HG03521 (cell line): ENCODE results near the gene ATG9A.
A peak's percentile ranks its signal among the peaks of the same experiment; 100 is the strongest.

Experiments
- ATAC-seq: cut with Tn5 transposase; IDR thresholded peaks from one replicate; pipeline ENCODE4 v1.9.1; 2021; ENCODE audit warnings: mild to moderate bottlenecking, moderate library complexity; ENCODE audit not compliant: unreplicated experiment

Gene ATG9A

DNA sequence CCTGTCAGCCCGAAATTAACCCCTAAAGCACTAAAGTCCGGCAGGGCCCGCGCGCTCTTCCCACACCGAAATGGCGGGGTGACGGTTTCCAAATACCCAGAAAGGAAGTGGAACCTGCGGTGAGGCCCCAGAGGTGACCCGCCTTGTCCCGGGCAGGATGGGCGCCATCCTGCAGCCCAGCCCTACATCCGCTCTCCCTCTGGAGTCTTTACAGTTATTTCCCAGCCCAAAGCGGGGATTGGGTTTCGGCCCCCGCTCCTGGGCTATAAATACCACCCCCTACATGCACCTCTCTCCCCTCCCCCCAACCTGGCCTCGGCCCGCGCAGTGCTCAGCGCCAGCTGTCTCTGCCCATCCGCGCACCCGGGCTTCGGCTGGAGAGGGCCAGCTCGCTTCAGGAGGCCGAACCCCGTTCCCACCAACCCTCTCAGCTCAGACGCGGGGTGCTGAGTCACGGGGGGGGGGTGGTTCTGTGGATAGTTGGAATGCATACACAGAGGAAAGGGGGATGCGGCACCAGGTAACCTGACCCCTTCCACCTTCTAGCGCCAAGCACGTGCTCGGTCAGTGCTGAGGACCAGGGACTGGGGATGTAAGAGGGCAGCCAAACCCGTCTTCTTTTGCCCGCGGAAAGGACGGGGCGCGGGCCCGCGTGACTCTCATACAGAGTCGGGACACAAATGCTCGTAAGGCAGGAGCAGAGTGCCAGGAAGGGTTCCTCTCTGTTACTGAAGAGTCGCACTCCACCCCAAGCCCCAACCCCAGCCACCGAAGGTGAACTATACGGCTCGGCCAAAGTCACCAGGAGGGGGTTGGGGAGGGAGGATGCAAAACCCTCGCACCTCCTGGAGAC is 23.7 kb upstream of the ATG9A start, which contains the start of gene TUBA4B:
Gene TUBA4B (plus strand): TSS at position 344 of the 853 bp plus-strand sequence. CDS start 165 bp downstream, at position 509.
- ATAC-seq: no peak

- ATAC-seq: no peak
Observed at GRCh38 chr2:219252570-219252899, 23.1 kb upstream of the ATG9A start.

DNA sequence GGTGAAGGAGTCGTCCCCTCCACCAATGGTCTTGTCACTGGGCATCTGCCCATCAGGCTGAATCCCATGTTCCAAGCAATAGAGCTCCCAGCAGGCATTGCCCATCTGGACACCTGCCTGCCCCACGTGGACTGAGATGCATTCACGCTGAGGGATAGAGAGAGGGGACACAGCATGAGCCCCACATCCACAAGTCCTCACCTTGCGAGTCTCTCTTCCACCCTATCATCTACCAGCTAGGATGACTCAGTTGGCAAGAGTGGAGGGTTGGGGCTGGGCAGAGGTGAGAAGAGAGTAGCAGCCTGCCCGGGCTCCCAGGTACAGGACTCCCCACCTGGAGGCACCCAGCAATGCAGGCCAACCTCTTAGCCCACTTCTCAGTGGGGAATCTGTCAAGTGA is 22.6 kb upstream of the ATG9A start:
- no peak for ATAC-seq

DNA sequence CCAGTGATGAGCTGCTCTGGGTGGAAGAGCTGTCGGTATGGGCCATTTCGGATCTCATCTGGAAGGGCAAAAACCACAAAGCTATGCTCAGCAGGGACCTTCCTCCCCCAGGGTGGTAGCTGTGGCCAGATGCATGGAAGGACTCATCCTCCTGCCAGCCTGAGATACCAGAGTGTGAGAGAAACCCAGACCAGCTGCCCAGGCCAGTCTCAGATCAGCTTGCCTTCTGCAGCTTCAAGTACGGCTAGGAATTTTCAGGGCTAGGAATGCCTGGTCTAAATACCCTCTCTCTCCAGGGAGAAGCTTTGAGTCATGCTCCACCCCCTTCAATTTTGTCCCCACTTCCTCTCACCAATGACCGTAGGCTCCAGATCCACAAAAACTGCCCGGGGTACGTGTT is 22.2 kb upstream of the ATG9A start:
- no peak for ATAC-seq

DNA sequence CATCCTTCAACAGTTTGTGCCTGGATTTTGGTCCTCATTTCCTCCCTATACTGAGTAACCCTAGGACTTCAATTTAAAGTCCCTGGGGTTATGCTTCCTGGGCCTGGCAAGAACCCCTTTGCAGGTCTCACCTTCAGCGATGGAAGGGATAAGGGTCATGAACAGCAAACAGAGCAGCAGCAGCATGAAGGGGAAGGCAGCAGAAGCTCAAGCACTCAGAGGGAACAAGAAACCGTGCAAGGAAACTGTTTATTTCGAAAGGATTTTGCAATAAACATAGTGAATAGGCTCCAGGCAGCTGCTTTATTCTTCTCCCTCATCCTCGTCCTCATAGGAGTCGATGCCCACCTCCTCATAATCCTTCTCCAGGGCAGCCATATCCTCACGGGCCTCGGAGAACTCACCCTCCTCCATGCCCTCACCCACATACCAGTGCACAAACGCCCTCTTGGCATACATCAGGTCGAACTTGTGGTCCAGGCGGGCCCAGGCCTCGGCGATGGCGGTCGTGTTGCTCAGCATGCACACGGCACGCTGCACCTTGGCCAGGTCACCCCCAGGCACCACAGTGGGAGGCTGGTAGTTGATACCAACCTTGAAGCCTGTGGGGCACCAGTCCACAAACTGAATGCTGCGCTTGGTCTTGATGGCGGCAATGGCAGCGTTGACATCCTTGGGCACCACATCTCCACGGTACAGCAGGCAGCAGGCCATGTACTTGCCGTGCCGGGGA is 20.8 kb upstream of the ATG9A start:
- ATAC-seq: no peak

GRCh38 chr2:219249203-219249980 is 20.0 kb upstream of the ATG9A start:
- peak; percentile 26 for ATAC-seq

- ATAC-seq: no peak
Observed at GRCh38 chr2:219248845-219249202, 19.4 kb upstream of the ATG9A start.

- ATAC-seq: no peak
Observed at GRCh38 chr2:219247678-219248642, 18.5 kb upstream of the ATG9A start.

DNA sequence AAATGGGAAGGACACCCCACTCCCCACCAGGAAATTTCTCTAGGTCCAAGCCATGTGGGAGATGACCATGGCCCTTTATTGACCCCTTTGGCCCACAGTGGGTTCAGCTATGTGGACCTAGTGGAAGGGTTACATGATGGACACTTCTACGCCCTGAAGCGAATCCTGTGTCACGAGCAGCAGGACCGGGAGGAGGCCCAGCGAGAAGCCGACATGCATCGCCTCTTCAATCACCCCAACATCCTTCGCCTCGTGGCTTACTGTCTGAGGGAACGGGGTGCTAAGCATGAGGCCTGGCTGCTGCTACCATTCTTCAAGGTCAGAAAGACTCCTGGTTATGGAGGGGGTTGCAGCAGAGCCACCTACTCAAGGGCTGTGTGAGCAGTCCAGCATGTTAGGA is 17.1 kb upstream of the ATG9A start:
- ATAC-seq: no peak

- ATAC-seq: no peak
Observed at GRCh38 chr2:219245899-219246230, 16.4 kb upstream of the ATG9A start.

DNA sequence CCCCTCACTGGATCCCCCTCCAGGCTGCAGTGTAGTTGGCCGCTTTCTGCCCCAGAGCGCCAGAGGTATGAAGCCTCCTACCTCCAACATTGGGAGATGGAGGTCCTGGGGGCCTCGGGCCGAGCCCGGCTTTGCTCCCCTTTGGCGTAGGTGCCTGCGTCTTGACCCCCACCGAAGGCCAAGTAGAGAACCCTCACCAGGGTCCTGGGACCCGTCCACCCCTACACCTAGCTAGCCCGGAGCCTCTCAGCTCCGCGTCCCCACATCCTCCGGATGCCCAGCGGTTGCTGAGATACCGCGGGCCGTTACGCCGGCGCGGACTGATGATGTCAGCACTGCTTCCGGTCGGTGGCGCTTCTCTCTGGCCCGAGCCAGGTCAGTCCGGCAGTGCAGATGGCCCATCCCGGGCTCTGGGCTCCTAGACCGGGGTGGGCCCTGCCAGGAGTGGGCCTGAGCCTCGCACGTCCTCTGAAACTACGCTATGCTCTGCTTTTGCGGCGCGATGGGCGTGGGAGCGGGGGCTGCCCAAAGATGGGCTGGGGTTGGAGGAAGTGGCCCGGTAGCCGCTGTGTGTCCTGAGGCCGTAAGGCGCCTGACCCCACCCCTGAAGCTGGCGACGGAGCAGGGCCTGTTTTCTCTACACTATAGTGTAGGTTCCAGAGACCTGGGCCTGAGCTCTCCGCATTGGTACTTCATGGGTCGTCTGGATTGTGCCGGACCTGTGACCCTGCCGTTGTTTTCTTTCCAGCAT is 15.9 kb upstream of the ATG9A start, which contains the start of the genes GLB1L and STK16:
Gene GLB1L (minus strand): TSS at position 297 of the 751 bp plus-strand sequence. CDS start 1,871 bp downstream, outside the sequence.
Gene STK16 (plus strand): TSS at position 332 of the 751 bp plus-strand sequence. CDS start 521 bp downstream, outside the sequence.
- peak; percentile 79 for ATAC-seq

DNA sequence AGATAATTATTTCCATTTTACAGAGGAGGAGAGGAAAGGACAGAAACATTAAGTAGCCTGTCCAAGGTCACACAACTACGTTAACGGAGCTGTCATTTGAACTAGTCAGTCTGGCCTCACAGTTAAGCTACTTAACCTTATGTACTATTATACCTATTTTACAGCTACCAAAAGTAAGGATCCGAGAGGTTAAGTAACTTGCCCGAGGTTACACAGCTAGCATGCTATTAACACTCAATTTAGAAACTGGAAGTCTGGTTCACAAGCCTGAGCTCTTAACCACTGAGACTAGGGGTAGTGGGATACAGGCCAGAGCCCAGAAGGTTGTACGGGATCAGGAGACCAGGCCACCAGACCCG is 15.3 kb upstream of the ATG9A start:
- no peak for ATAC-seq

GRCh38 chr2:219243291-219243761 is 13.9 kb upstream of the ATG9A start:
- ATAC-seq: no peak

GRCh38 chr2:219234331-219234730 is 4.9 kb upstream of the ATG9A start:
- no peak for ATAC-seq

- no peak for ATAC-seq
Observed at GRCh38 chr2:219230059-219230540, 664 bp upstream of the ATG9A start.

DNA sequence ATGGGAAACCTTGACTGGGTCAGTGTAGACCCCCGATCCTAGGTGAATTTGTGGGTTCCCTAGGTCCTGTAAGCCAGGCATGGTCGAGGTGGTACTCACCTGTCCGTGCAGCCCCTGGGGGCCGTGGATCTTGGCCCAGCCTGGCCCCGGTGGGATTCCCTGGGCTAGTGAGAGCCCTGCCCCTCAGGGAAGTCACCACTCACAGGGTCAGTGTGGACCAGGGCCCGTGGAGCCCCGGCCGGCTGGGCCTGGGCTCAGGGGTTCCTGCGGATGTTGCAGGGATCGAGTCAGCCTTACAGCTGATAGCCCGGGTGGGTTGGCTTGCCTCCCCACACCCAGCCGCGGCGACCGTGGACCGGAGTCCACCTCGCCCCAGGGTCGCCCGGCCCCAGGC is 528 bp downstream of the ATG9A start:
- no peak for ATAC-seq

DNA sequence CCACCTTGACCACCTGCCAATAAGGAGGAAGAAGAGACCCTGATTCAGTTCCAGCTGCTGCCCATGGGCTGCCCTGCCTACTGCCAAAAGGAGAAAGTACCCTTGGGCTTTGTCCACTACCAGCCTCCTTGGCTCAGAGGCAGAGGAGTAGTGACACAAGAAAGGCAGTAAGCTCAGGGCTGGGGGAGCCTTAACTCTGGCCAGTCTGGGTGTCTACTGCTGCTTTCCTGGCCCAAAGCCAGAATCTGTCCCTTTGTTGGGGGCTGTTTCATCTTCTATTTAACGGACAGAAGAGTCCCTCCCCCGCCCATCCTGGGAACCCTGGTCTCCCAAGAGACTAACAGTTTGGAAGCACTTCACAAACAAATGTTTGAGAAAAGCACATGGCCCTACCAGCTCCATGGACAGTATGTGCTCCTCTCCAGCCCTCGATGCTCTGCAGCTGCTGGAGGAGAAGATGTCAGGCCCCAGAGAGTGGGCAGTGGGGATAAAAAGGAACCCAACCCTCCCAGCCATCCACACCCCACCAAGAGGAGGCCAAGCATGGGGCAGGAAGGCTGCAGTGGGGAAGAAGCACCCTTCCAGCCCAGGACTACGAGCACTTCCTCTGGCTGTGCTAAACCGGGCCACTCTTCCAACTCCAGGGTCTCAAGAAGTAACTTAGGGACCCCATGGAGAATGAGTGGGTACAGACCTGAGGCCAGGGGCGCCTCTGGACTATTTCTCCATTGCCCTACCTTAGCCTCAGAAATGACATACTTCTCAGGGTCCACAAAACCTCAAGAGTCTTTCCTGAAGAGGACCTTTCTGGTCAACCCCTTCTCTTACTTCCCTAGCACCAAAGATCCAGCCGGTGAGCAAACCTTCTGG is 1.2 kb downstream of the ATG9A start:
- ATAC-seq: no peak

- no peak for ATAC-seq
Observed at GRCh38 chr2:219225350-219225749, 4.1 kb downstream of the ATG9A start.
